Measurements from ENCODE around the gene ENOX1. TPM values are rescaled to one million over a fixed set of nuclear protein-coding genes. Genes with fewer than 3 reads are reported as not detected.

The ENOX1 gene
- total RNA-seq: 0.23 and 0.56 TPM in 2 replicates

DNA sequence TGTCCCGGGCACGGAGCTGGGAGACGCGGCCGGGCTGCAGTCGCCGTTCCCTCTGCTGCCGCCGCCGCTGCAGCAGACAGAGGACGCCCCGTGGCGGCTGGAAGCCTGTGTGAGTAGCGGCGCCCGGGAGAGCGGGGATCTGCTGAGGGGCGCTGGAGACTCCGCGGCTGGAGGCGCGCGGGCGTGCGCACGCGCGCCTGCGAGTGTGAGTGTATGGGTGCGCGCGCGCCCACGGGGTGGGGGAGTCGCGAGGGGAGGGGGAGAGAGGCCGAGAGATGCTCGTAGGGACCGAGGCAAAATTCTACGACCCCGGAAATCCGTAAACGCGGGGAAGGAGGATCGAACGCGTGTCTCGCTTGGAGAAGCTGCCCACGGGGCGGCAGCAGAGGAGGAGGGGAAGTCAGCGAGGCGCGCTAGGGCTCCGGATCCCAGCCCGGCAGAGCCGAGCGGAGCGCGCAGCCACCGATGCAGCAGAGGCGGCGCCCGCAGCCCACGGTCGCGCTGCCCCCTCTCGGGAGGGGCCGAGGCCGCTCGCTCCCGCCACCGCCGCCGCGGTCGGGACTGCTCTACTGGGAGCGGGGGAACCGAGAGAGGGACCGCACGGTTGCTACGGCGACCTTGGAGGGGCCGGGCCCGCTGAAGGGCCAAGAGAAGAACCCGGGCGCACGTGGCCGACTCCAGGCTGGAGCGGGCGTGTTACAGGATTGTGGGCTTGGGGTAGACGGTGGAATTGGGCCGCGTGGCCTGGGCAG lies at the start of gene ENOX1:
TSS of gene ENOX1 (minus strand) at position 207 of the 752 bp plus-strand sequence.

Other genes with a start within 250 kb of the ENOX1 start
- gene CCDC122, start 92.8 kb upstream of the ENOX1 start, total RNA-seq: 5.0 and 8.4 TPM in 2 replicates
- 6.1 and 7.5 TPM in 2 replicates for gene LACC1, start 92.9 kb upstream of the ENOX1 start, total RNA-seq

Measured in airway epithelial cell (primary cell).